Keratinocyte (primary cell): ENCODE measurements around the gene NKX2-3. TPM values are rescaled to one million over a fixed set of nuclear protein-coding genes. Genes with fewer than 3 reads are reported as not detected.

Experiments used
- DNase-seq: peaks from one replicate; pipeline ENCODE4 v3.0.0-alpha.2; 2011; ENCODE audit warnings: low read depth, missing footprints, low spot score
- FAIRE-seq: peaks from 2 replicates; lab custom pipeline; 2011; peaks lifted over from hg19 to GRCh38; lab: Jason Lieb, UNC
- H2AFZ ChIP-seq: 2 replicates; pipeline ENCODE4 v1.6.0; 2012; ENCODE audit warnings: low read length, control low read depth, inconsistent platforms; ENCODE audit not compliant: control insufficient read depth
- H3K27ac ChIP-seq: 2 replicates; pipeline ENCODE4 v1.5.1; 2011; ENCODE audit warnings: low read length; ENCODE audit not compliant: control insufficient read depth, insufficient read depth
- H3K27me3 ChIP-seq: 3 replicates; pipeline ENCODE4 v1.6.0; 2011; ENCODE audit warnings: low read length; ENCODE audit not compliant: control insufficient read depth, insufficient read depth; ENCODE audit errors: extremely low read depth
- H3K36me3 ChIP-seq, 2 experiments: 2 replicates in 1 of 2; 3 replicates in 1 of 2; pipeline ENCODE4 v1.5.1; 2011; ENCODE audit warnings: low read length in 2 of 2, mild to moderate bottlenecking in 1 of 2; ENCODE audit not compliant: control insufficient read depth in 2 of 2, insufficient read depth in 2 of 2; ENCODE audit errors: extremely low read depth in 1 of 2
- H3K4me1 ChIP-seq: 3 replicates; pipeline ENCODE4 v1.5.1; 2011; ENCODE audit warnings: low read length; ENCODE audit not compliant: control insufficient read depth, insufficient read depth; ENCODE audit errors: extremely low read depth
- H3K4me2 ChIP-seq: 3 replicates; pipeline ENCODE4 v1.6.0; 2011; ENCODE audit warnings: low read depth, low read length; ENCODE audit not compliant: control insufficient read depth, insufficient read depth; ENCODE audit errors: extremely low read depth
- H3K4me3 ChIP-seq, 3 experiments: fragments of 200-600 bp in 1 of 3; sonication (generic) in 1 of 3; 2 replicates in 2 of 3; 3 replicates in 1 of 3; pipeline ENCODE4 v1.5.1; 2011 to 2016; ENCODE audit warnings: low read length in 3 of 3, mild to moderate bottlenecking in 3 of 3, control low read depth in 2 of 3, inconsistent platforms in 1 of 3, low read depth in 1 of 3, mixed read lengths in 1 of 3, mixed run types in 1 of 3, moderate library complexity in 1 of 3; ENCODE audit not compliant: control insufficient read depth in 2 of 3, insufficient read depth in 2 of 3; ENCODE audit errors: extremely low read depth in 1 of 3
- H3K79me2 ChIP-seq: 2 replicates; pipeline ENCODE4 v1.6.0; 2012; ENCODE audit warnings: low read length; ENCODE audit not compliant: control insufficient read depth, insufficient read depth
- H3K9ac ChIP-seq: 3 replicates; pipeline ENCODE4 v1.6.0; 2011; ENCODE audit warnings: low read length; ENCODE audit not compliant: control insufficient read depth, insufficient read depth; ENCODE audit errors: extremely low read depth
- H3K9me1 ChIP-seq: 3 replicates; pipeline ENCODE4 v1.6.0; 2011; ENCODE audit warnings: low read length; ENCODE audit not compliant: control insufficient read depth, insufficient read depth; ENCODE audit errors: extremely low read depth
- H3K9me3 ChIP-seq: 2 replicates; pipeline ENCODE4 v1.5.1; 2012; ENCODE audit warnings: low read depth, low read length; ENCODE audit not compliant: control insufficient read depth
- H4K20me1 ChIP-seq: 3 replicates; pipeline ENCODE4 v1.6.0; 2011; ENCODE audit warnings: low read length; ENCODE audit not compliant: control insufficient read depth, insufficient read depth; ENCODE audit errors: extremely low read depth
- CTCF ChIP-seq, 3 experiments: IDR thresholded peaks in 1 of 3; conservative IDR thresholded peaks in 1 of 3; optimal IDR thresholded peaks in 1 of 3; 2 replicates in 2 of 3; 3 replicates in 1 of 3; pipeline versions ENCODE3 to v1.5.1; 2011; ENCODE audit warnings: low read length in 3 of 3, mild to moderate bottlenecking in 3 of 3, moderate library complexity in 2 of 3, control low read depth in 1 of 3, inconsistent platforms in 1 of 3; ENCODE audit not compliant: insufficient read depth in 2 of 3; ENCODE audit errors: extremely low read depth in 1 of 3
- EZH2 ChIP-seq: IDR thresholded peaks from one replicate; pipeline ENCODE4 v1.6.1; 2012; ENCODE audit warnings: inconsistent platforms, mild to moderate bottlenecking, low read length, moderate library complexity
- dilution Hi-C: fragments of 300-500 bp; cut with MboI; formaldehyde crosslinking; loops from one replicate; pipeline ENCODE4 v1.7.0; 2020; ENCODE audit warnings: low sequenced_read_pairs; ENCODE audit not compliant: extremely low pct_ligation_motif_present
- polyA plus RNA-seq, 5 experiments: library from polyadenylated mRNA; depleted of rRNA in 3 of 5; stranded (reverse) in 3 of 5; stranded (forward) in 1 of 5; unstranded in 1 of 5; fragments of >200 nt; gene quantifications; 1 replicate in 1 of 5; 2 replicates in 3 of 5; 3 replicates in 1 of 5; pipeline versions ENCODE4 v1.2.1 to v1.2.3, GENCODE V29; 2011 to 2012; ENCODE audit warnings: missing spikeins in 2 of 5, low read depth in 1 of 5, low replicate concordance in 1 of 5

The NKX2-3 gene
- polyA plus RNA-seq, 1 donor (not counting 4 experiments of a cell fraction or from before 2014, with no cell fraction given): not detected

GRCh38 chr10:99569961-99570360 lies 37.2 kb downstream of the NKX2-3 start:
- H3K79me2 ChIP-seq: no peaks in the 10 kb centered on the region
- no peaks in the 10 kb centered on the region for H4K20me1 ChIP-seq
- FAIRE-seq (no peak), DNase-seq (no peak)
- H3K4me2 ChIP-seq: no peak overlapping the region
- dilution Hi-C loops: no loop called here
- H3K9me3 ChIP-seq: no peaks in the 10 kb centered on the region
- TF ChIP-seq EZH2 (no peak), CTCF (optimal IDR thresholded peaks at IDR 0.05 in 1 of 3, IDR thresholded peaks at IDR 0.05 in 1 of 3, conservative IDR thresholded peaks at IDR 0.05 in 1 of 3; ENCODE audit: extremely low read depth in 1 of 3, insufficient read depth in 2 of 3, low read length in 3 of 3) (no peak)
- peaks cover 3% of the 10 kb centered on the region for H3K27me3 ChIP-seq
- H3K9me1 ChIP-seq: no peaks in the 10 kb centered on the region
- H3K4me3 ChIP-seq: no peak overlapping the region
- H2AFZ ChIP-seq: no peak overlapping the region
- no peaks in the 10 kb centered on the region for H3K36me3 ChIP-seq
- no peak overlapping the region for H3K27ac ChIP-seq
- H3K4me1 ChIP-seq: peaks cover 4% of the 10 kb centered on the region
- no peak overlapping the region for H3K9ac ChIP-seq

- H3K27me3 ChIP-seq: peaks cover 3% of the 10 kb centered on the region
- no peak for DNase-seq
- H3K4me3 ChIP-seq: no peak overlapping the region
- no peaks in the 10 kb centered on the region for H3K9me1 ChIP-seq
- no peak overlapping the region for H3K4me2 ChIP-seq
- TF ChIP-seq EZH2 (no peak), CTCF (optimal IDR thresholded peaks at IDR 0.05 in 1 of 3, IDR thresholded peaks at IDR 0.05 in 1 of 3, conservative IDR thresholded peaks at IDR 0.05 in 1 of 3; ENCODE audit: extremely low read depth in 1 of 3, insufficient read depth in 2 of 3, low read length in 3 of 3) (no peak)
- no peaks in the 10 kb centered on the region for H3K9me3 ChIP-seq
- no peak overlapping the region for H2AFZ ChIP-seq
- H3K27ac ChIP-seq: no peak overlapping the region
- H3K9ac ChIP-seq: no peak overlapping the region
- H3K79me2 ChIP-seq: no peaks in the 10 kb centered on the region
- dilution Hi-C loops: no loop called here
- FAIRE-seq: no peak
- H4K20me1 ChIP-seq: no peaks in the 10 kb centered on the region
- peaks cover 4% of the 10 kb centered on the region for H3K4me1 ChIP-seq
- no peaks in the 10 kb centered on the region for H3K36me3 ChIP-seq
Observed at GRCh38 chr10:99571816-99572215, 39.1 kb downstream of the NKX2-3 start.
